Endodermal cell (in vitro differentiated cells): ENCODE measurements around the gene PGAM1. TPM values are rescaled to one million over a fixed set of nuclear protein-coding genes. Genes with fewer than 3 reads are reported as not detected.

Experiments used
- DNase-seq: peaks from one replicate; pipeline ENCODE4 v3.0.0-alpha.2; 2017
- H3K27ac ChIP-seq: 2 replicates; pipeline ENCODE4 v1.5.1; 2013; ENCODE audit warnings: mild to moderate bottlenecking, low read depth, low read length, moderate library complexity
- H3K27me3 ChIP-seq: 2 replicates; pipeline ENCODE4 v1.6.1; 2013; ENCODE audit warnings: mild to moderate bottlenecking, low read length, moderate library complexity; ENCODE audit not compliant: insufficient read depth, control insufficient read depth, poor library complexity, severe bottlenecking
- H3K36me3 ChIP-seq: 2 replicates; pipeline ENCODE4 v1.7.0; 2013; ENCODE audit warnings: mild to moderate bottlenecking, low read length, moderate library complexity; ENCODE audit not compliant: control insufficient read depth, insufficient read depth
- H3K4me1 ChIP-seq: one replicate; pipeline ENCODE4 v1.7.0; 2013; ENCODE audit warnings: low read length; ENCODE audit not compliant: control insufficient read depth, insufficient read depth
- H3K4me3 ChIP-seq: 2 replicates; pipeline ENCODE4 v1.5.1; 2013; ENCODE audit warnings: mild to moderate bottlenecking, low read length, moderate library complexity
- H3K9ac ChIP-seq: 2 replicates; pipeline ENCODE4 v1.6.1; 2013; ENCODE audit warnings: mild to moderate bottlenecking, low read length, moderate library complexity; ENCODE audit not compliant: poor library complexity, severe bottlenecking; ENCODE audit errors: extremely low read depth
- H3K9me3 ChIP-seq: 2 replicates; pipeline ENCODE4 v1.6.1; 2013; ENCODE audit warnings: mild to moderate bottlenecking, low read length, moderate library complexity; ENCODE audit not compliant: control insufficient read depth
- H3K27ac Mint-ChIP-seq: 2 replicates; pipeline ENCODE4 v1.8.0; 2020; ENCODE audit warnings: mixed read lengths
- H3K27me3 Mint-ChIP-seq: 2 replicates; pipeline ENCODE4 v1.8.0; 2021; ENCODE audit warnings: mild to moderate bottlenecking, mixed read lengths; ENCODE audit not compliant: insufficient read depth
- H3K36me3 Mint-ChIP-seq: 2 replicates; pipeline ENCODE4 v1.8.0; 2020; ENCODE audit warnings: low read depth, mixed read lengths
- H3K4me1 Mint-ChIP-seq: 2 replicates; pipeline ENCODE4 v1.8.0; 2020; ENCODE audit warnings: mixed read lengths
- H3K4me3 Mint-ChIP-seq: 2 replicates; pipeline ENCODE4 v1.8.0; 2020; ENCODE audit warnings: mild to moderate bottlenecking, moderate library complexity, mixed read lengths
- H3K9me3 Mint-ChIP-seq: 2 replicates; pipeline ENCODE4 v1.8.0; 2020; ENCODE audit warnings: mild to moderate bottlenecking, mixed read lengths
- WGBS, 2 experiments: methylation state at CpG; one replicate each; pipeline versions ENCODE4 v1.1.5 to v1.1.7; 2013; ENCODE audit warnings: missing lambda C conversion rate in 2 of 2, mixed read lengths in 1 of 2; ENCODE audit not compliant: insufficient coverage in 1 of 2, insufficient read length in 1 of 2; 5-methylcytosine and 5-hydroxymethylcytosine counted together
- total RNA-seq, 2 donors: library from RNA; stranded (reverse); fragmentation: NEBNext Ultra II Directional in 1 of 2; extraction: Animal tissue kit (Norgen Biotek cat#: 25700) in 1 of 2; gene quantifications; 2 replicates in 1 of 2; 3 replicates in 1 of 2; pipeline ENCODE4 v1.2.1, GENCODE V29; 2021
- TF ChIP-seq, protein P1 (sequence below): fragments of 200-600 bp; sonication (generic); conservative IDR thresholded peaks from 2 replicates; pipeline ENCODE4 v1.5.0; 2021; ENCODE audit warnings: antibody characterized with exemption, mild to moderate bottlenecking

The PGAM1 gene
- total RNA-seq, 2 donors from 2014 or later, result 490 to 499 TPM

DNA sequence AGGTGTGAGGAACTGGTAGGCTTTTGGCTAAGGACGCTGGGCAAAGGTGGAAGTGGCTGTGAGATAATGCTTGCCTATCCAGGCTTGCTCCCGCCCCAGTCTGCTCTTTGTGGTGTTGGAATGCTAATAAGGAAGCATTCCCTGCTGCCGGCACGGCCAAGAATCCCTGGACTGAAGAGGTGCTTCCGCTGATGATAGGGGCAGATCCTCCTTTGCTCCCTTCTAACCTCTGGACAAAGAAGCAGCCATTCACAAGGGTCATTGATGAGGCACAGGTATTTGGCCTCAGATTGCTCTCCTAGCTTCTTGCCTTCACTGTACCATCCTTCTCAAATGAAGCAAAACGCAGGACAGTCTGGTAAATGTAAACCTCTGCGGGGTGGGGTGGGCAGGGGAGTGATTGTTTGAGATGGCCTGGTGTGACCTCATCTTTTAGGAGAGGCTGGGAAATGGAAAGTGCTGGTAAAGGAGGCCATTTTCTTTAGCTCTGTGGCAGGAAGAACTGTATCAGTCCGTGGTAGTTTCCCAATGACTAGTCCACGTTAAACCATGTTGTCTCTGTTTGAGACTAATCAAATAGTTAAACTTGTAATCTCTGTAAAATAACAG lies 1.7 kb downstream of the PGAM1 start:
- TF ChIP-seq, protein P1, sequence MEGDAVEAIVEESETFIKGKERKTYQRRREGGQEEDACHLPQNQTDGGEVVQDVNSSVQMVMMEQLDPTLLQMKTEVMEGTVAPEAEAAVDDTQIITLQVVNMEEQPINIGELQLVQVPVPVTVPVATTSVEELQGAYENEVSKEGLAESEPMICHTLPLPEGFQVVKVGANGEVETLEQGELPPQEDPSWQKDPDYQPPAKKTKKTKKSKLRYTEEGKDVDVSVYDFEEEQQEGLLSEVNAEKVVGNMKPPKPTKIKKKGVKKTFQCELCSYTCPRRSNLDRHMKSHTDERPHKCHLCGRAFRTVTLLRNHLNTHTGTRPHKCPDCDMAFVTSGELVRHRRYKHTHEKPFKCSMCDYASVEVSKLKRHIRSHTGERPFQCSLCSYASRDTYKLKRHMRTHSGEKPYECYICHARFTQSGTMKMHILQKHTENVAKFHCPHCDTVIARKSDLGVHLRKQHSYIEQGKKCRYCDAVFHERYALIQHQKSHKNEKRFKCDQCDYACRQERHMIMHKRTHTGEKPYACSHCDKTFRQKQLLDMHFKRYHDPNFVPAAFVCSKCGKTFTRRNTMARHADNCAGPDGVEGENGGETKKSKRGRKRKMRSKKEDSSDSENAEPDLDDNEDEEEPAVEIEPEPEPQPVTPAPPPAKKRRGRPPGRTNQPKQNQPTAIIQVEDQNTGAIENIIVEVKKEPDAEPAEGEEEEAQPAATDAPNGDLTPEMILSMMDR, result no peak
- H3K27me3 Mint-ChIP-seq, result no peaks in the 10 kb centered on the region
- Histone ChIP-seq H3K4me3 (peak overlapping the region; percentile 91), H3K36me3 (peaks cover 50% of the 10 kb centered on the region), H3K9ac (peak overlapping the region; percentile 96), H3K4me1 (peaks cover 4% of the 10 kb centered on the region), H3K9me3 (no peaks in the 10 kb centered on the region), H3K27me3 (no peaks in the 10 kb centered on the region), H3K27ac (peak overlapping the region; percentile 89)
- H3K27ac Mint-ChIP-seq, result peak overlapping the region; percentile 96
- no peaks in the 10 kb centered on the region for H3K9me3 Mint-ChIP-seq
- WGBS, 2 experiments, result 5 to 9% methylated on average over 6 to 9 of the region's 9 CpGs
- H3K4me1 Mint-ChIP-seq, result peaks cover 11% of the 10 kb centered on the region
- peaks cover 45% of the 10 kb centered on the region for H3K36me3 Mint-ChIP-seq
- peak; percentile 90 for DNase-seq
- peak overlapping the region; percentile 94 for H3K4me3 Mint-ChIP-seq

DNA sequence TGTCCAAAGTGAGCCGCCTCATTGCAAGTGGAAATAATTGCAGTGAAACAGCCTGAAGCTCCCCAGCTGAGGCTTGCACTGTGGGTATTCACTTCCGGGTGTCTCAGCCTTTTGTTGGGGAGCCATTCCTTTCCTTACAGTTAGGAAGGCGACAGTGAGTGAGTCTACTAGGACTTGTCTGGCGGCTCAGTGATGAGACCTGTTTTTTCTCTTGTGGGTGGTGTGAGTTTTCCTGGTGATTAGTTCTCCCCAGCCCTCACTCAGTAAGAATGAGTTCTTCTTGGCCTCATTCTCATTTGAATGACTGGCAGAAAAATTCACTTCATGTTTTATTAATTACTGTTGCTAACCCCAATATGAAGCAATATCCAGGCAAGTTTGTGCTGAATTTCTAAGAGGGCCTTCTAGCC lies 2.6 kb downstream of the PGAM1 start:
- peak overlapping the region; percentile 3 for H3K27ac ChIP-seq
- H3K4me3 Mint-ChIP-seq, result peak overlapping the region; percentile 94
- peak overlapping the region; percentile 91 for H3K4me3 ChIP-seq
- no peak for DNase-seq
- peak overlapping the region; percentile 96 for H3K9ac ChIP-seq
- H3K36me3 ChIP-seq, result peaks cover 54% of the 10 kb centered on the region
- H3K9me3 ChIP-seq, result no peaks in the 10 kb centered on the region
- no peaks in the 10 kb centered on the region for H3K9me3 Mint-ChIP-seq
- peaks cover 49% of the 10 kb centered on the region for H3K36me3 Mint-ChIP-seq
- H3K27me3 ChIP-seq, result no peaks in the 10 kb centered on the region
- 70 to 79% methylated on average over 2 to 4 of the region's 4 CpGs for WGBS, 2 experiments
- peaks cover 11% of the 10 kb centered on the region for H3K4me1 Mint-ChIP-seq
- TF ChIP-seq, protein P1, result no peak
- peak overlapping the region; percentile 94 for H3K27ac Mint-ChIP-seq
- no peaks in the 10 kb centered on the region for H3K27me3 Mint-ChIP-seq
- peaks cover 4% of the 10 kb centered on the region for H3K4me1 ChIP-seq

DNA sequence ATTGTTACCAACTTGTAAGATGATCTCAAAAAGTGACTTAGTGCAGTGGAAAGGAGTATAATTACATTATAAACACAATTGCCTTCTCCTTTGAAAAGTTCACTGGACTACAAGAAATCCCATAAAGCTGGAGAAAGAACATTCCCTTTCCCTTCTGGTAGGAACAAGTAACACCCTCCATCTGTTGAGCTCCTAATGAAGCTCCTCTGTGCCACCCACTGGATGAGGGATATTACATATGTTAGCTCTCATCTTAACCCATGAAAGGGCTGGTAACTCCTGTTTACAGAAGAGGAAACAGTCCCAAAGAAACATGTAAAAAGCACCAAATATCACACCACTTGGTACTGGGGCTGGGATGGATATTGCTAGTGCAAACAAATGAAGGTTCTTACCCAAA lies 8.1 kb downstream of the PGAM1 start:
- Mint-ChIP-seq H3K9me3 (no peaks in the 10 kb centered on the region), H3K27me3 (no peaks in the 10 kb centered on the region), H3K4me1 (no peaks in the 10 kb centered on the region), H3K4me3 (no peak overlapping the region), H3K27ac (peak overlapping the region; percentile 64), H3K36me3 (peaks cover 71% of the 10 kb centered on the region)
- no peaks in the 10 kb centered on the region for H3K9me3 ChIP-seq
- TF ChIP-seq, protein P1, result no peak
- no peaks in the 10 kb centered on the region for H3K4me1 ChIP-seq
- no peak overlapping the region for H3K4me3 ChIP-seq
- H3K9ac ChIP-seq, result no peak overlapping the region
- H3K27ac ChIP-seq, result peak overlapping the region; percentile 24
- H3K27me3 ChIP-seq, result no peaks in the 10 kb centered on the region
- no peak for DNase-seq
- peaks cover 79% of the 10 kb centered on the region for H3K36me3 ChIP-seq
